Glomerular visceral epithelial cell (primary cell): ENCODE measurements around the gene C19orf25.
A peak's percentile ranks its signal among the peaks of the same experiment; 100 is the strongest.
"Not testable (repeated sequence)": the region's sequence is repeated elsewhere in the genome, so short reads cannot be mapped to it uniquely, and the experiment has no call there.

Experiments
- DNase-seq: peaks from one replicate; pipeline ENCODE4 v3.0.0-alpha.2; 2016; ENCODE audit errors: extremely low spot score

The C19orf25 gene

GRCh38 chr19:1478934-1479707 is at the start of gene C19orf25:
TSS of gene C19orf25 (minus strand) at chr19:1479215. CDS start at chr19:1478903, 312 bp downstream.
- DNase-seq = peak; percentile 93

- no peak for DNase-seq
Measured at GRCh38 chr19:1527650-1528309, 48.8 kb upstream of the C19orf25 start.

GRCh38 chr19:1526979-1527649 is 48.1 kb upstream of the C19orf25 start:
- no peak for DNase-seq

GRCh38 chr19:1526066-1526778 is 47.2 kb upstream of the C19orf25 start:
- no peak for DNase-seq

- DNase-seq = no peak
Measured at GRCh38 chr19:1525343-1525742, 46.3 kb upstream of the C19orf25 start.

GRCh38 chr19:1524972-1525325 is 45.9 kb upstream of the C19orf25 start:
- no peak for DNase-seq

GRCh38 chr19:1524287-1524971 is 45.4 kb upstream of the C19orf25 start:
- no peak for DNase-seq

- no peak for DNase-seq
Measured at GRCh38 chr19:1523412-1524286, 44.6 kb upstream of the C19orf25 start, which contains the start of gene PLK5. TSS of gene PLK5 (plus strand) at chr19:1524077. CDS start at chr19:1526997, 2,920 bp downstream.

- DNase-seq = no peak
Measured at GRCh38 chr19:1522838-1523237, 43.8 kb upstream of the C19orf25 start.

- DNase-seq = no peak
Measured at GRCh38 chr19:1522061-1522460, 43.0 kb upstream of the C19orf25 start.

- no peak for DNase-seq
Measured at GRCh38 chr19:1521636-1522035, 42.6 kb upstream of the C19orf25 start.

GRCh38 chr19:1520203-1520780 is 41.3 kb upstream of the C19orf25 start:
- DNase-seq = no peak

- not testable (repeated sequence) for DNase-seq
Measured at GRCh38 chr19:1519802-1520201, 40.8 kb upstream of the C19orf25 start.

- no peak for DNase-seq
Measured at GRCh38 chr19:1518471-1518870, 39.5 kb upstream of the C19orf25 start.

GRCh38 chr19:1516395-1516753 is 37.4 kb upstream of the C19orf25 start:
- DNase-seq = no peak

GRCh38 chr19:1514986-1515721 is 36.1 kb upstream of the C19orf25 start:
- no peak for DNase-seq

- DNase-seq = no peak
Measured at GRCh38 chr19:1514295-1514661, 35.3 kb upstream of the C19orf25 start.

- DNase-seq = peak; percentile 59
Measured at GRCh38 chr19:1513499-1514294, 34.7 kb upstream of the C19orf25 start.
